CD14-positive monocyte (primary cell): ENCODE results near the gene CD226. TPM values are rescaled to one million over a fixed set of nuclear protein-coding genes. Genes with fewer than 3 reads are reported as not detected.

Source experiments
- DNase-seq, 3 donors: peaks; one replicate each; pipeline ENCODE4 v3.0.0-alpha.2; 2011 to 2022
- H2AFZ ChIP-seq: 2 replicates; pipeline ENCODE4 v1.6.0; 2012; ENCODE audit warnings: mild to moderate bottlenecking, low read depth, low read length, inconsistent platforms; ENCODE audit not compliant: insufficient read depth, poor library complexity, severe bottlenecking
- H3K27ac ChIP-seq, 2 donors: 1 replicate in 1 of 2; 2 replicates in 1 of 2; pipeline ENCODE4 v1.5.1; 2012 to 2013; ENCODE audit warnings: low read length in 2 of 2, control low read depth in 1 of 2, inconsistent platforms in 1 of 2, low read depth in 1 of 2, mild to moderate bottlenecking in 1 of 2
- H3K27me3 ChIP-seq, 2 donors: one replicate each; pipeline versions ENCODE4 v1.6.0 to v1.6.1; 2011 to 2013; ENCODE audit warnings: low read length in 2 of 2; ENCODE audit not compliant: control insufficient read depth in 2 of 2, insufficient read depth in 2 of 2
- H3K36me3 ChIP-seq, 2 donors: replicated peaks in 1 of 2; 1 replicate in 1 of 2; 2 replicates in 1 of 2; pipeline versions ENCODE4 v1.5.1 to v1.6.1; 2012 to 2013; ENCODE audit warnings: low read length in 2 of 2, control low read depth in 1 of 2, inconsistent platforms in 1 of 2, mild to moderate bottlenecking in 1 of 2; ENCODE audit not compliant: insufficient read depth in 2 of 2, control insufficient read depth in 1 of 2
- H3K4me1 ChIP-seq, 2 donors: 1 replicate in 1 of 2; 2 replicates in 1 of 2; pipeline versions ENCODE4 v1.5.1 to v1.6.1; 2012 to 2013; ENCODE audit warnings: low read length in 2 of 2, control low read depth in 1 of 2, inconsistent platforms in 1 of 2, mild to moderate bottlenecking in 1 of 2, moderate library complexity in 1 of 2; ENCODE audit not compliant: insufficient read depth in 2 of 2, control insufficient read depth in 1 of 2
- H3K4me2 ChIP-seq: replicated peaks from 2 replicates; pipeline ENCODE3; 2012; ENCODE audit warnings: low read length, moderate library complexity, mild to moderate bottlenecking; ENCODE audit not compliant: poor library complexity, severe bottlenecking; ENCODE audit errors: extremely low read depth
- H3K4me3 ChIP-seq, 3 experiments: fragments of 200-600 bp in 1 of 3; sonication (generic) in 1 of 3; replicated peaks in 1 of 3; 1 replicate in 2 of 3; 2 replicates in 1 of 3; pipeline ENCODE4 v1.5.1; 2011 to 2013; ENCODE audit warnings: low read length in 3 of 3, mild to moderate bottlenecking in 3 of 3, control low read depth in 2 of 3, low read depth in 2 of 3, inconsistent platforms in 1 of 3, moderate library complexity in 1 of 3
- H3K79me2 ChIP-seq: 2 replicates; pipeline ENCODE4 v1.6.0; 2012; ENCODE audit warnings: mild to moderate bottlenecking, control low read depth, inconsistent platforms, low read length, moderate library complexity; ENCODE audit not compliant: insufficient read depth
- H3K9ac ChIP-seq: 2 replicates; pipeline ENCODE4 v1.6.0; 2017; ENCODE audit warnings: low read length, mild to moderate bottlenecking; ENCODE audit not compliant: insufficient read depth, poor library complexity, severe bottlenecking
- H3K9me3 ChIP-seq, 2 donors: replicated peaks in 1 of 2; 1 replicate in 1 of 2; 2 replicates in 1 of 2; pipeline versions ENCODE4 v1.5.1 to v1.6.1; 2012 to 2013; ENCODE audit warnings: low read length in 2 of 2, control low read depth in 1 of 2; ENCODE audit not compliant: control insufficient read depth in 1 of 2, insufficient read depth in 1 of 2
- H4K20me1 ChIP-seq: 2 replicates; pipeline ENCODE4 v1.6.0; 2012; ENCODE audit warnings: mild to moderate bottlenecking, low read length, control low read depth, moderate library complexity; ENCODE audit not compliant: insufficient read depth
- H3K27ac Mint-ChIP-seq, 7 donors: one replicate each; pipeline ENCODE4 v1.8.0; 2020; ENCODE audit warnings: mild to moderate bottlenecking in 7 of 7, mixed read lengths in 7 of 7, moderate library complexity in 6 of 7, inconsistent platforms in 2 of 7
- H3K27me3 Mint-ChIP-seq, 3 donors: one replicate each; pipeline ENCODE4 v1.8.0; 2021 to 2022; ENCODE audit warnings: low read depth in 3 of 3, mild to moderate bottlenecking in 3 of 3, mixed read lengths in 3 of 3, moderate library complexity in 3 of 3, inconsistent platforms in 1 of 3
- H3K36me3 Mint-ChIP-seq, 2 donors: one replicate each; pipeline ENCODE4 v1.8.0; 2020; ENCODE audit warnings: mixed read lengths in 2 of 2, inconsistent platforms in 1 of 2, mild to moderate bottlenecking in 1 of 2
- H3K4me1 Mint-ChIP-seq: one replicate; pipeline ENCODE4 v1.8.0; 2020; ENCODE audit warnings: mild to moderate bottlenecking, mixed read lengths
- H3K4me3 Mint-ChIP-seq, 2 donors: one replicate each; pipeline ENCODE4 v1.8.0; 2020; ENCODE audit warnings: mild to moderate bottlenecking in 2 of 2, mixed read lengths in 2 of 2, moderate library complexity in 1 of 2
- H3K9me3 Mint-ChIP-seq, 7 donors: one replicate each; pipeline ENCODE4 v1.8.0; 2020 to 2022; ENCODE audit warnings: mixed read lengths in 7 of 7, mild to moderate bottlenecking in 6 of 7, moderate library complexity in 6 of 7, inconsistent platforms in 2 of 7
- WGBS: methylation state at CpG from one replicate; pipeline ENCODE4 v1.1.5; 2013; ENCODE audit warnings: missing lambda C conversion rate; ENCODE audit not compliant: insufficient coverage; 5-methylcytosine and 5-hydroxymethylcytosine counted together
- intact Hi-C, 2 donors: fragments of 100-400 bp; cut with micrococcal nuclease; formaldehyde crosslinking; loops; one replicate each; pipeline versions ENCODE4 v1.15.0 to v1.15.1; 2023
- polyA plus RNA-seq, 3 donors: library from polyadenylated mRNA; depleted of rRNA in 1 of 3; unstranded in 2 of 3; stranded (reverse) in 1 of 3; fragments of 300-500 nt in 2 of 3; fragments of >200 nt in 1 of 3; fragmentation: Illumina TruSeq in 2 of 3; gene quantifications; 1 replicate in 2 of 3; 2 replicates in 1 of 3; pipeline ENCODE4 v1.2.3, GENCODE V29; 2012 to 2021
- TF ChIP-seq, protein P1 (sequence below): fragments of 200-600 bp; IDR thresholded peaks from one replicate; pipeline ENCODE4 v1.8.0; 2022; ENCODE audit warnings: antibody characterized with exemption, mild to moderate bottlenecking

CD226 gene
- polyA plus RNA-seq, 3 donors, result 0.53 to 1.1 (median 0.65) TPM

DNA sequence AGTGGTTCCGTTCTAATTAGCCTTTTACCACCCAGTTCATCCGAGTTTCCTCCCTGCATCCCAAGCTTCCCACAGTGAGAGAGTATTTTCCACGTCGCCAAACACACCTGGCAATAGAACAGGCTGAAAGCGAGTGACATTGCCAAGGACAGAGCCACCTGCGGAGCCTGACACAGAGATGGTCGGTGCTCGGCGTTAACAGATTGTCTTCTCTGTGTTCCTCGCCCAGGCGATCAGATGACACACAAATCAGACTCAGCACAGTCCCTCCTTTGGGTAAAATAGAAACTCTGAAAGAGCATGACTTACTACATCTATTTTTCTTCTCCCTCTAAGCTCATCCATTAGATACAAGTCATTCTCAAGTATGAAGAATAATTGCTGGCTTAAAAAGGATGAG is 107.7 kb downstream of the CD226 start:
- Histone ChIP-seq H3K9me3 (no peaks in the 10 kb centered on the region), H4K20me1 (no peaks in the 10 kb centered on the region), H3K36me3 (no peaks in the 10 kb centered on the region), H3K27ac (no peak overlapping the region), H3K4me3 (no peak overlapping the region), H2AFZ (no peak overlapping the region), H3K9ac (no peak overlapping the region), H3K4me1 (no peaks in the 10 kb centered on the region), H3K79me2 (no peaks in the 10 kb centered on the region), H3K27me3 (no peaks in the 10 kb centered on the region), H3K4me2 (no peak overlapping the region)
- no peaks in the 10 kb centered on the region for H3K4me1 Mint-ChIP-seq
- no peak overlapping the region for H3K4me3 Mint-ChIP-seq
- DNase-seq, result no peak
- 94% methylated on average over 10 of the region's 11 CpGs for WGBS
- H3K27me3 Mint-ChIP-seq, result peaks cover 0 to 3% (median 2%) of the 10 kb centered on the region in 3 donors
- no peaks in the 10 kb centered on the region for H3K36me3 Mint-ChIP-seq
- TF ChIP-seq, protein P1, sequence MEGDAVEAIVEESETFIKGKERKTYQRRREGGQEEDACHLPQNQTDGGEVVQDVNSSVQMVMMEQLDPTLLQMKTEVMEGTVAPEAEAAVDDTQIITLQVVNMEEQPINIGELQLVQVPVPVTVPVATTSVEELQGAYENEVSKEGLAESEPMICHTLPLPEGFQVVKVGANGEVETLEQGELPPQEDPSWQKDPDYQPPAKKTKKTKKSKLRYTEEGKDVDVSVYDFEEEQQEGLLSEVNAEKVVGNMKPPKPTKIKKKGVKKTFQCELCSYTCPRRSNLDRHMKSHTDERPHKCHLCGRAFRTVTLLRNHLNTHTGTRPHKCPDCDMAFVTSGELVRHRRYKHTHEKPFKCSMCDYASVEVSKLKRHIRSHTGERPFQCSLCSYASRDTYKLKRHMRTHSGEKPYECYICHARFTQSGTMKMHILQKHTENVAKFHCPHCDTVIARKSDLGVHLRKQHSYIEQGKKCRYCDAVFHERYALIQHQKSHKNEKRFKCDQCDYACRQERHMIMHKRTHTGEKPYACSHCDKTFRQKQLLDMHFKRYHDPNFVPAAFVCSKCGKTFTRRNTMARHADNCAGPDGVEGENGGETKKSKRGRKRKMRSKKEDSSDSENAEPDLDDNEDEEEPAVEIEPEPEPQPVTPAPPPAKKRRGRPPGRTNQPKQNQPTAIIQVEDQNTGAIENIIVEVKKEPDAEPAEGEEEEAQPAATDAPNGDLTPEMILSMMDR, result no peak
- peak overlapping the region in 1 of 7 donors; percentile 20 for H3K27ac Mint-ChIP-seq
- intact Hi-C loops, result no loop called here
- H3K9me3 Mint-ChIP-seq, result peaks cover 0 to 6% (median 0%) of the 10 kb centered on the region in 7 donors

DNA sequence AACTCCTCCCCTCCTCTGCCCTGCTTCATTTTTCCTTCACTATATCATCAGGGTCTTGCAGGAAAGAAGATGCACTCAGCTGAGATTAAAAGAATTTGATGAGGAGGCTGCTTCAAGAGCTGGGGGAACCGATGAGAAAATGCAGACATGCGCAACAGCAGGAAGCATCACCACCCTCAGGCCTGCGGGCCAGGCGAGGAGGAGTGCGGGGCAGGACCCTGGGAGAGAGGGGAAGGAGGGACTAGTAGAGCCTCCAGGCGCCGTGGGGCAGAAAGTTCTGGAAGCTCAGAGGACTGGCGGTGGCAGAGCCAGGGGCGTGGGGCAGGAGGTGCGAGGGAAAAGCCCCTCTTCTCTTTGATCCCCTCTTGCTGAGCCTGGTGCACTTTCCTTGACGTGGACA is 108.2 kb downstream of the CD226 start:
- no peak for DNase-seq
- no peak overlapping the region for H3K27ac Mint-ChIP-seq
- H3K27me3 Mint-ChIP-seq, result peaks cover 0 to 3% (median 2%) of the 10 kb centered on the region in 3 donors
- intact Hi-C loops, result no loop called here
- Histone ChIP-seq H2AFZ (no peak overlapping the region), H3K4me3 (no peak overlapping the region), H3K4me1 (no peaks in the 10 kb centered on the region), H3K27ac (no peak overlapping the region), H3K27me3 (no peaks in the 10 kb centered on the region), H4K20me1 (no peaks in the 10 kb centered on the region), H3K9ac (no peak overlapping the region), H3K9me3 (no peaks in the 10 kb centered on the region), H3K4me2 (no peak overlapping the region), H3K36me3 (no peaks in the 10 kb centered on the region), H3K79me2 (no peaks in the 10 kb centered on the region)
- no peak overlapping the region for H3K4me3 Mint-ChIP-seq
- TF ChIP-seq, protein P1, result no peak
- 100% methylated on average over 8 of the region's 11 CpGs for WGBS
- no peaks in the 10 kb centered on the region for H3K4me1 Mint-ChIP-seq
- peaks cover 0 to 6% (median 2%) of the 10 kb centered on the region in 7 donors for H3K9me3 Mint-ChIP-seq
- no peaks in the 10 kb centered on the region for H3K36me3 Mint-ChIP-seq
